IMR-90 (cell line): ENCODE results near the gene POLA2.

Experiments
- CEBPB ChIP-seq: IDR thresholded peaks from 2 replicates; pipeline ENCODE4 v1.6.1; 2012; ENCODE audit warnings: low read depth, low read length, improper control_type of control experiment
- SMC3 ChIP-seq: fragments of 150-350 bp; IDR thresholded peaks from 2 replicates; pipeline ENCODE4 v1.6.1; 2016; ENCODE audit warnings: low read depth, mild to moderate bottlenecking, antibody characterized with exemption, low read length, moderate library complexity
- TF ChIP-seq, protein P1 (sequence below): conservative IDR thresholded peaks from 2 replicates; pipeline ENCODE4 v1.5.1; 2012; ENCODE audit warnings: mild to moderate bottlenecking, low read depth, low read length, improper control_type of control experiment

DNA sequence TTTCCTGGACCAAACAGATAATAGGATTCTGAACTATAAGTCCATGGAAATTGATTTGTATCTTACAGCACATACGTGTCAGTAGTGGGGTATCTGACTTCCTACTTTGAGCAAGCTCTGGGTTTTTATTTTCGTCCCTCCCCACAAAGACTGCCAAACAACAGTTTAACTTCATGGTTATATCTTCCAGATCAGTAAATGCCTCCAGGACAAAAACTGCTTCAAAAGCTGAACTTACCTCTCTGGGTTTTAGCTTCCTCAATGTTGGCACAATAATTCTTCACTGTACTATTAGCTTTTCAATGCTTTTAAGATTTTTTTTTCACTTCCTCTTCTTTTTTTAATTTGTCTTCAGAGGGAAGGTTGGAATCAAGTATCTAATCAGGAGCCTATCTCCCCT, 67.7 kb downstream of the POLA2 start:
- TF ChIP-seq SMC3 (no peak), CEBPB (no peak)
- TF ChIP-seq, protein P1, sequence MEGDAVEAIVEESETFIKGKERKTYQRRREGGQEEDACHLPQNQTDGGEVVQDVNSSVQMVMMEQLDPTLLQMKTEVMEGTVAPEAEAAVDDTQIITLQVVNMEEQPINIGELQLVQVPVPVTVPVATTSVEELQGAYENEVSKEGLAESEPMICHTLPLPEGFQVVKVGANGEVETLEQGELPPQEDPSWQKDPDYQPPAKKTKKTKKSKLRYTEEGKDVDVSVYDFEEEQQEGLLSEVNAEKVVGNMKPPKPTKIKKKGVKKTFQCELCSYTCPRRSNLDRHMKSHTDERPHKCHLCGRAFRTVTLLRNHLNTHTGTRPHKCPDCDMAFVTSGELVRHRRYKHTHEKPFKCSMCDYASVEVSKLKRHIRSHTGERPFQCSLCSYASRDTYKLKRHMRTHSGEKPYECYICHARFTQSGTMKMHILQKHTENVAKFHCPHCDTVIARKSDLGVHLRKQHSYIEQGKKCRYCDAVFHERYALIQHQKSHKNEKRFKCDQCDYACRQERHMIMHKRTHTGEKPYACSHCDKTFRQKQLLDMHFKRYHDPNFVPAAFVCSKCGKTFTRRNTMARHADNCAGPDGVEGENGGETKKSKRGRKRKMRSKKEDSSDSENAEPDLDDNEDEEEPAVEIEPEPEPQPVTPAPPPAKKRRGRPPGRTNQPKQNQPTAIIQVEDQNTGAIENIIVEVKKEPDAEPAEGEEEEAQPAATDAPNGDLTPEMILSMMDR: no peak
